CD4-positive, alpha-beta T cell treated with Interleukin-17A for 4 hours (primary cell): Measurements from ENCODE around the gene IFI44.

ENCODE experiments used
- DNase-seq: peaks from one replicate; pipeline ENCODE4 v3.0.0-alpha.2; 2020; ENCODE audit warnings: mixed read lengths

IFI44 gene

GRCh38 chr1:78713297-78713696 is 63.7 kb downstream of the IFI44 start:
- DNase-seq = no peak
